GM10248 (cell line): Measurements from ENCODE around the gene SLC7A1.

Experiments used
- CTCF ChIA-PET: fragments of 300-600 bp; sonication (Branson Sonifier 250); formaldehyde crosslinking; extraction: SDS; loops from one replicate; lab custom pipeline; 2021; ENCODE audit warnings: antibody characterized with exemption; lab: Yijun Ruan, JAX
- POLR2A ChIA-PET: fragments of 350-650 bp; sonication (Branson Sonifier 250); formaldehyde crosslinking; extraction: SDS; loops from one replicate; lab custom pipeline; 2020; ENCODE audit warnings: antibody characterized with exemption; lab: Yijun Ruan, JAX
- DNase-seq: peaks from one replicate; pipeline ENCODE4 v3.0.0; 2012; ENCODE audit errors: extremely low spot score
- TF ChIP-seq, protein P1 (sequence below): IDR thresholded peaks from 2 replicates; pipeline ENCODE4 v1.5.1; 2012; ENCODE audit warnings: mild to moderate bottlenecking, low read depth; ENCODE audit errors: extremely low read depth, missing control alignments, control extremely low read depth

The SLC7A1 gene

DNA sequence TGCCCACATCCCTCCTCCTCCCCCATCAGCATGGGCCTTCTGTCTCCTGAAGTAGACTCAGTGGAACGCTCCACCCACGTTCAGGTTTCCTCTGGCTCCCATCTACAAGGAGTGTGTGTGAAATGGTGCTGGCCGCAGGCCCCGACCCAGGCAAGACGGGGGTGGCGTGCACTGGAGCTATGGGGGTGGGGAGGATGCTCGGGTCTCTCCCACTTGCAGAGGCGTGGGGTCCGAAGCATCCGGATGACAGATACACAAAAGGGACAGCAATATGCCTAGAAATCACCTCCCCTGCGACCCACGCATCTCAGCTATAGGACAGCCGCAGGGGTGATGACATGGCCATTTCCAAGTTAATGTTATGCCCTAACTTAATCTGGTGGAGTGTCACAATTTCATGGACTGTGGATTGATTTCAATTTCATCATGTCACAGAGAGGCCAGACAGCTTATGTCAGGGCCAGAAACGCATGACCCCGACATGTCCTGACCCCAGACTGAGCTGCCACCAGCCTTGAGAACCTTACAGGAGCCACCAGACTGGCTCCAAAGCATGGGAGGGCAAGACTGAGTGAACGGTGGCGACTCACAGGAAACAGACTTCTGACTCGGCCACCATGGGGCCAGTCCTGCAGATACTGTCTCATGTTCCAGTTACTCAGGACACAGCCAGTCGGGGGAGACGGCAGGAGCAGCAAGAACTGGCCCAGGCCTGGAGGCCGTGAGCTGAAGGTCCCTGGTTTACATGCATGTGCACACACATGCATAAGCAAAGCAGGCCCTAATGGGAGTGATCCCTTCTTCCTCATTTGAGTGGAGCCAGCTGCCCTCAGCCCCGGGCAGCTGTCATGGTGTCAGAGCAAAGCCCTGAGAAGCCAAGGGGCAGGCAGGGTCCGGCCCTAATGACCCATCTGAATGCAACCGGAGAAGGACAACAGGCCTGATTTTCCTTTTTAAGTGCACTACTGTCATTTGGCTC lies 82.2 kb downstream of the SLC7A1 start:
- no peak for DNase-seq
- POLR2A ChIA-PET, result no interaction called here
- CTCF ChIA-PET, result interaction anchor here (0.7 to 1.8 kb wide), 3 partner anchors 11 to 194 kb away, joined by 3 to 7 read pairs (median 4); no protein-coding TSS in a partner anchor
- TF ChIP-seq, protein P1, sequence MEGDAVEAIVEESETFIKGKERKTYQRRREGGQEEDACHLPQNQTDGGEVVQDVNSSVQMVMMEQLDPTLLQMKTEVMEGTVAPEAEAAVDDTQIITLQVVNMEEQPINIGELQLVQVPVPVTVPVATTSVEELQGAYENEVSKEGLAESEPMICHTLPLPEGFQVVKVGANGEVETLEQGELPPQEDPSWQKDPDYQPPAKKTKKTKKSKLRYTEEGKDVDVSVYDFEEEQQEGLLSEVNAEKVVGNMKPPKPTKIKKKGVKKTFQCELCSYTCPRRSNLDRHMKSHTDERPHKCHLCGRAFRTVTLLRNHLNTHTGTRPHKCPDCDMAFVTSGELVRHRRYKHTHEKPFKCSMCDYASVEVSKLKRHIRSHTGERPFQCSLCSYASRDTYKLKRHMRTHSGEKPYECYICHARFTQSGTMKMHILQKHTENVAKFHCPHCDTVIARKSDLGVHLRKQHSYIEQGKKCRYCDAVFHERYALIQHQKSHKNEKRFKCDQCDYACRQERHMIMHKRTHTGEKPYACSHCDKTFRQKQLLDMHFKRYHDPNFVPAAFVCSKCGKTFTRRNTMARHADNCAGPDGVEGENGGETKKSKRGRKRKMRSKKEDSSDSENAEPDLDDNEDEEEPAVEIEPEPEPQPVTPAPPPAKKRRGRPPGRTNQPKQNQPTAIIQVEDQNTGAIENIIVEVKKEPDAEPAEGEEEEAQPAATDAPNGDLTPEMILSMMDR, result no peak

DNA sequence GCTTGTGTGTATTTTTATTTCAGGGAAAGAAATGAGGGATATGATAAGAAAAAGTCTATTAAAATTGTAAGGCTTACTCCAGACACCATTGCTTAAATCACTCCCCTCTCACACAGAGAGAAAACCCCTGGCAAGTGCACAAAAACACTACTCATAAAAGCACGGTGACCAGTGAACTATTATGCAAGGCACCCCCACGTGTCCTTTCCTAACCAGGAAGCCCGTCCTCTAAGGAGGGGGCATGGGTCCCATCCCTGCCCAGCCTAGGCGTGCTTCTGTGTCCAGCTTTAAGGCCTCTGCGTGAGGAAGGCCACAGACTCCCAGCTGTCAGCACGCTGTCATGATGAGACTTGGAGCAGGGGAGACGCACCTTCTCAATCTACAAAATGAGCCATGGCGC lies 83.5 kb downstream of the SLC7A1 start:
- no peak for DNase-seq
- ChIA-PET POLR2A (no interaction called here), CTCF (interaction anchor here (9.3 kb wide), 1 partner anchor 602 kb away, joined by 112 read pairs; no protein-coding TSS in a partner anchor)
- TF ChIP-seq, protein P1, result no peak

DNA sequence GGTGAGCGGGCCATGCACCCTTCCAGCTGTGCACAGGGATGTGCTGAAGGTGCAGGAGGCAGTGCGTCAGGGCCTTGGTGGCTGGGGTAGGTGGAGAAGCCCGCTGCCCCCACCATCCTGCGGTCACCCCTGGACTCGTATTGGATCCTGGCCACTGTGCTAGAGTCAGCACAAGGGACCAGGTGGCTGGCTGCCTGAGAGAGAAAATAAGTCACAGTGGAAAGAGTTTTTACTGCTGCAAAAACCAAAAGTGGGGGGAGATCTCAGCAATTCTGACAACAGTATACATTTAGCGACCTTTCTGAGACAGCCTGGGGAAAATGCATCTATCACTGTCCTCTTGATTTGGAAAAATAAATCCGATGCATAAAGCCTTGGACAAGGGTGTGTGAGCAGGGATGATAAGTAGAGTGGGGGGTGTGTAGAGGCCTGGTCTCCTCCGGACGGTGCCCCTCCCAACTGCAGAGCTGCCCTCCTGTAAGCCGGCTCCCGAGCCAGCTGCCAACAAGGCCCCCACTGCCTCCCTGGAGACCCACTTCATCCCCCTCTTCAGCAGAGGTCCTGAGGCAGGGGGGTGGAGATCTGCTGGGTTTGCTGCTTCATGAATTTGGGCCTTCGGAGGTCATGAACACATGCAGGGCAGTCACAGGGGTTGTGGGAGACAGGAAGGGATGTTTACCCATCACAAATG lies 84.2 kb downstream of the SLC7A1 start:
- no peak for DNase-seq
- CTCF ChIA-PET, result interaction anchor here (0.9 to 9.3 kb wide), 2 partner anchors 261 to 603 kb away, joined by 3 to 112 read pairs; no protein-coding TSS in a partner anchor
- POLR2A ChIA-PET, result no interaction called here
- TF ChIP-seq, protein P1, result no peak

DNA sequence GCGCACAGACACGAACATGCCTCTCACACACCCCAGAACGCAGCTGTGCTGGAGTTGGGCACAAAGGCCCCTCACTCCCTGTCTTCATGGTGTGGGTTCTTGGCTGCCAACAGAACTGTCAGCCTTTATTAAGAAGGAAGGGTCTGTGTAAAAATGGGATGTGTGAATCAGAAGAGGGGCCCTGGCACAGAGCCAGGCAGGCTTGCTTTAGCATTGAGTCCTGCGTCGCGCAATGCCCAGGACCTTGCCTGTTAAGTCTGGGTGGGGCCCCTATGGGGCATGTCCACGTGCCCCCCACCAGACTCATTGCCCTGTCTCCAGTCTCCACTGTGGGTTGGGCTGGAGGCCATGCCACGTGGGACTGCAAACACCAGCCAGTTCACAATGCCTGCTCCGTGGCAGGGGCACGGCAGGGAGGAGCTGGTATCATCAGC lies 84.8 kb downstream of the SLC7A1 start:
- TF ChIP-seq, protein P1, result no peak
- CTCF ChIA-PET, result interaction anchor here (0.8 to 9.3 kb wide), 5 partner anchors 14 to 603 kb away, joined by 3 to 112 read pairs (median 3); no protein-coding TSS in a partner anchor
- DNase-seq, result no peak
- POLR2A ChIA-PET, result no interaction called here

DNA sequence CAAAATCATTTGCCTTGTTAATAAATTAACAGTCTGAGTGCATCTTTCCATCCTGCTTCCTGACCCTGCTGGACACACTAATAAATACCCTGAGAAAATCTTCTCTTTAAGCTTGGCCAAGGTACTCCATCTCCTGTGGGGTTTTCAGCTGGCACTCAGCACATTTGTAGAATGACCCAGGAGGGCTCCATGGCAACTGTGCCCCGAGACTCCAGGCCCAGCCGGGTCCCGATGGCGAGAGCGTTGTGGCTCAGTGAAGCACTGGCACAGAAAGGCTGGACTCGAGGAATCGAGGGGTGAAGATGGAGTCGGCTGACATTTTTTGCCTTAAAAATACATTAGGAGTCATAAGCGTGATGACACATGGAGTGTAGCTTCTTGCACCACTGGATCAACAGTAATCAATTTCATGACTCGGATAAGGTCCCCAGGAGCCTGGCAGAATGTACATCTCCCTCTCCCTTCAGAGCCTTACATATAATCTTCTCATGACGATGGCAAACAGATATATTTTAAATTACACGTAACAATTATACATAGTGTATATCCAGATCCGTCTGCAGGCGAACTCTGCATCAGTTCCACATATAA lies 85.4 kb downstream of the SLC7A1 start:
- ChIA-PET CTCF (interaction anchor here (0.7 to 9.3 kb wide), 11 partner anchors 9 to 1469 kb away, joined by 3 to 115 read pairs (median 9); no protein-coding TSS in a partner anchor), POLR2A (no interaction called here)
- no peak for DNase-seq
- TF ChIP-seq, protein P1, result no peak

DNA sequence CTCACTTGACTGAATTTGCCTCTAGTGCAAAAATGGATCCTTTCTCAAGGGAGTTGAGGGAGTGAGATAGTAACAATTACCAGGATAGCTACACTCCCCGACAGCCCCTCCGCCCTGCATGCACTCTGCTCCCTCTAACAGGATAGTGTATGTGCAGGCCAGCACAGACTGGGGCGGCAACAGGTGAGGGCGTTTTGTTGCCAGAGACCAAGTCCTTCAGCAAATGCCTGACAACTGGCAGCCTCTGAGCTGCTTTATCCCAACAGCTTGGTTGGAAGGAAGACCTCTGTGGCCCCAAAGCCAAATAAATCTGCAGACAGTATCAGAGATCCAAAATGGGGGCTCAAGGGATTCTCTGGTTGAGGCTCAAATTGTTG lies 86.6 kb downstream of the SLC7A1 start:
- ChIA-PET CTCF (interaction anchor here (0.7 to 9.3 kb wide), 42 partner anchors 10 to 612 kb away, joined by 3 to 115 read pairs (median 4); no protein-coding TSS in a partner anchor), POLR2A (no interaction called here)
- TF ChIP-seq, protein P1, result no peak
- no peak for DNase-seq
